ENCODE data around the gene SLC29A1.

The SLC29A1 gene

GRCh38 chr6:44257753-44258324, 34.4 kb downstream of the SLC29A1 start:
- Histone ChIP-seq H3K27me3 (ENCODE audit: control insufficient read depth in 1 of 2, insufficient read depth in 1 of 2, low read length in 2 of 2) (no peaks in the 10 kb centered on the region), H2AK5ac (ENCODE audit: low read length, severe bottlenecking) (no peak overlapping the region), H3K14ac (ENCODE audit: low read length in 2 of 2) (peak overlapping the region in 1 of 2 experiments; percentile 0), H3K9ac (ENCODE audit: low read length) (peak overlapping the region; percentile 79), H2BK15ac (ENCODE audit: low read depth, poor library complexity, severe bottlenecking) (peak overlapping the region; percentile 93), H4K8ac (ENCODE audit: low read length) (peak overlapping the region; percentile 86), H2AFZ (ENCODE audit: low read depth, low read length) (peak overlapping the region; percentile 30), H3K4me2 (ENCODE audit: low read length, poor library complexity, severe bottlenecking) (peak overlapping the region; percentile 40), H3K4me3 (ENCODE audit: insufficient read depth in 1 of 2, low read depth in 1 of 2, low read length in 2 of 2) (peak overlapping the region; percentile 81 to 90), H3K27ac (ENCODE audit: low read length, poor library complexity, severe bottlenecking) (peak overlapping the region; percentile 38), H2BK12ac (ENCODE audit: low read length in 2 of 2) (peak overlapping the region in 1 of 2 experiments; percentile 2), H3K79me1 (replicated peaks; ENCODE audit: low read length, poor library complexity, severe bottlenecking) (peaks cover 23% of the 10 kb centered on the region), H3K9me3 (ENCODE audit: control insufficient read depth, low read length) (no peaks in the 10 kb centered on the region), H3K4me1 (ENCODE audit: control insufficient read depth, insufficient read depth, low read depth, low read length) (peaks cover 32% of the 10 kb centered on the region), H3K36me3 (ENCODE audit: control insufficient read depth in 1 of 2, insufficient read depth in 2 of 2, low read depth in 1 of 2, low read length in 2 of 2) (peaks cover 59% of the 10 kb centered on the region in 2 experiments), H4K91ac (ENCODE audit: low read length) (peak overlapping the region; percentile 64), H3K18ac (ENCODE audit: low read depth in 1 of 2, low read length in 2 of 2) (peak overlapping the region; percentile 34 to 64), H3K23ac (ENCODE audit: low read length in 2 of 2) (peak overlapping the region in 1 of 2 experiments; percentile 78), H3K4ac (ENCODE audit: low read depth in 1 of 2, low read length in 2 of 2) (peak overlapping the region; percentile 0 to 3), H2BK5ac (ENCODE audit: low read depth, low read length, poor library complexity, severe bottlenecking) (no peak overlapping the region), H2BK120ac (ENCODE audit: low read depth, low read length) (peak overlapping the region; percentile 2)
- no peak for DNase-seq
- WGBS = 46% methylated on average over 15 of the region's 15 CpGs

DNA sequence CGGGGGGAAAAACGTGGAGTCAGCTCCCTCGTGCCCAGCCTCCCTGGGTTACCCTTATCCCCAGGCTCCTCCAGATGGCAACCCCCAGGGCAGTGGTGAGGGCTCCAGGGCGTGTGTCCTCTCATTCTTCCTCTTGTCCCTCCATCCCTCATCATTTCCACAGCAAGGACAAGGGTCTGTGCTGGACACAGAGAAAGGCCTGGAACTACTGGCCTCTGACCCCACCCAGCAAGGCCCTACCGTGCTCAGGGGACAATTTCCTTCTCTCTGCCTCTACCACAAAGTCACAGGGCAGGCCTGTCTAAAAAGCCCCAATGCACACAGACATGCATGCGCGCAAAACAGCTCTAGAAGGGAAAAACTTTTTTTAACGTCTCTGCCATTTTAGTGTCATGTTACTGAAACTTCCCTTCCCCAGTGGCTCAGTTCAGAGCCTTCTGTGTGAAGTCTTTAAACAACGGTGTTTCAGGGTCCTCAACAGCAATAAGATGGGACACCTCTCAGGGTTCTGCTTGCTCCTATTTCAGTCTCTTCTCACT, 35.0 kb downstream of the SLC29A1 start:
- peak overlapping the region; percentile 21 for H4K8ac ChIP-seq (ENCODE audit: low read length)
- no peak overlapping the region for H3K14ac ChIP-seq (ENCODE audit: low read length in 2 of 2)
- H3K18ac ChIP-seq (ENCODE audit: low read depth in 1 of 2, low read length in 2 of 2) = no peak overlapping the region
- no peak overlapping the region for H3K27ac ChIP-seq (ENCODE audit: low read length, poor library complexity, severe bottlenecking)
- H2AK5ac ChIP-seq (ENCODE audit: low read length, severe bottlenecking) = no peak overlapping the region
- H3K4me3 ChIP-seq (ENCODE audit: insufficient read depth in 1 of 2, low read depth in 1 of 2, low read length in 2 of 2) = no peak overlapping the region
- WGBS = 85% methylated on average over 9 of the region's 9 CpGs
- no peak overlapping the region for H3K4ac ChIP-seq (ENCODE audit: low read depth in 1 of 2, low read length in 2 of 2)
- no peak overlapping the region for H3K23ac ChIP-seq (ENCODE audit: low read length in 2 of 2)
- peak overlapping the region; percentile 64 for H4K91ac ChIP-seq (ENCODE audit: low read length)
- H3K4me2 ChIP-seq (ENCODE audit: low read length, poor library complexity, severe bottlenecking) = no peak overlapping the region
- H3K9me3 ChIP-seq (ENCODE audit: control insufficient read depth, low read length) = no peaks in the 10 kb centered on the region
- no peak overlapping the region for H2BK120ac ChIP-seq (ENCODE audit: low read depth, low read length)
- DNase-seq = no peak
- H3K36me3 ChIP-seq (ENCODE audit: control insufficient read depth in 1 of 2, insufficient read depth in 2 of 2, low read depth in 1 of 2, low read length in 2 of 2) = peaks cover 53% of the 10 kb centered on the region in 2 experiments
- H3K79me1 ChIP-seq (replicated peaks; ENCODE audit: low read length, poor library complexity, severe bottlenecking) = peaks cover 23% of the 10 kb centered on the region
- peaks cover 38% of the 10 kb centered on the region for H3K4me1 ChIP-seq (ENCODE audit: control insufficient read depth, insufficient read depth, low read depth, low read length)
- no peak overlapping the region for H2BK12ac ChIP-seq (ENCODE audit: low read length in 2 of 2)
- no peak overlapping the region for H3K9ac ChIP-seq (ENCODE audit: low read length)
- no peak overlapping the region for H2AFZ ChIP-seq (ENCODE audit: low read depth, low read length)
- H2BK5ac ChIP-seq (ENCODE audit: low read depth, low read length, poor library complexity, severe bottlenecking) = no peak overlapping the region
- no peaks in the 10 kb centered on the region for H3K27me3 ChIP-seq (ENCODE audit: control insufficient read depth in 1 of 2, insufficient read depth in 1 of 2, low read length in 2 of 2)
- no peak overlapping the region for H2BK15ac ChIP-seq (ENCODE audit: low read depth, poor library complexity, severe bottlenecking)

GRCh38 chr6:44258921-44259320, 35.5 kb downstream of the SLC29A1 start:
- H2BK5ac ChIP-seq (ENCODE audit: low read depth, low read length, poor library complexity, severe bottlenecking) = no peak overlapping the region
- no peak overlapping the region for H3K27ac ChIP-seq (ENCODE audit: low read length, poor library complexity, severe bottlenecking)
- H2AK5ac ChIP-seq (ENCODE audit: low read length, severe bottlenecking) = no peak overlapping the region
- H3K14ac ChIP-seq (ENCODE audit: low read length in 2 of 2) = no peak overlapping the region
- no peak overlapping the region for H3K18ac ChIP-seq (ENCODE audit: low read depth in 1 of 2, low read length in 2 of 2)
- no peak for DNase-seq
- H3K4ac ChIP-seq (ENCODE audit: low read depth in 1 of 2, low read length in 2 of 2) = no peak overlapping the region
- no peak overlapping the region for H2BK12ac ChIP-seq (ENCODE audit: low read length in 2 of 2)
- H2BK15ac ChIP-seq (ENCODE audit: low read depth, poor library complexity, severe bottlenecking) = no peak overlapping the region
- peaks cover 27% of the 10 kb centered on the region for H3K79me1 ChIP-seq (replicated peaks; ENCODE audit: low read length, poor library complexity, severe bottlenecking)
- H3K4me1 ChIP-seq (ENCODE audit: control insufficient read depth, insufficient read depth, low read depth, low read length) = peaks cover 43% of the 10 kb centered on the region
- H2AFZ ChIP-seq (ENCODE audit: low read depth, low read length) = no peak overlapping the region
- no peak overlapping the region for H3K23ac ChIP-seq (ENCODE audit: low read length in 2 of 2)
- H4K8ac ChIP-seq (ENCODE audit: low read length) = no peak overlapping the region
- H2BK120ac ChIP-seq (ENCODE audit: low read depth, low read length) = no peak overlapping the region
- H3K4me2 ChIP-seq (ENCODE audit: low read length, poor library complexity, severe bottlenecking) = no peak overlapping the region
- no peak overlapping the region for H3K4me3 ChIP-seq (ENCODE audit: insufficient read depth in 1 of 2, low read depth in 1 of 2, low read length in 2 of 2)
- 97% methylated on average over 3 of the region's 3 CpGs for WGBS
- no peak overlapping the region for H3K9ac ChIP-seq (ENCODE audit: low read length)
- no peaks in the 10 kb centered on the region for H3K9me3 ChIP-seq (ENCODE audit: control insufficient read depth, low read length)
- peaks cover 48 to 51% of the 10 kb centered on the region in 2 experiments for H3K36me3 ChIP-seq (ENCODE audit: control insufficient read depth in 1 of 2, insufficient read depth in 2 of 2, low read depth in 1 of 2, low read length in 2 of 2)
- no peaks in the 10 kb centered on the region for H3K27me3 ChIP-seq (ENCODE audit: control insufficient read depth in 1 of 2, insufficient read depth in 1 of 2, low read length in 2 of 2)
- no peak overlapping the region for H4K91ac ChIP-seq (ENCODE audit: low read length)

DNA sequence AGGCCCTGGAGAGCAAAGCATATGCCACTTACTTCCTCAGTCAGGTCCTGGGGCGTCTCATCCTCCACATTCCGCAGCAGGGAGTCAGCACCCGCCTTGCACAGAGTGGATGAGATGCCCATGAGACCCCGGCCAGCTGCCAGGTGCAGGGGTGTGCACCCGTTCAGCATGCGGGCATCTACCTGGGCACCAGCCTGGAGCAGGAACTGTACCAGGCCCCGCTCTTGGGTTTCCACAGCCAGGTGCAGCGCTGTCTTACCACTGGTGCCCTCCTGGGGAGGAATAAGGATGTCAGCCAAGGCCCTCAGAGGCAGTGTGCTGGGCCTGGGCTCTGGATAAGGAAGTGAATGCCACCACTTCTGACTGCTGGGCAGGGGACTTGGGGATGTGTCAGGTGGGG, 36.6 kb downstream of the SLC29A1 start:
- H2BK15ac ChIP-seq (ENCODE audit: low read depth, poor library complexity, severe bottlenecking) = no peak overlapping the region

More for the DNA sequence above, 36.6 kb downstream of the SLC29A1 start:
- Histone ChIP-seq H3K27me3 (ENCODE audit: control insufficient read depth in 1 of 2, insufficient read depth in 1 of 2, low read length in 2 of 2) (no peaks in the 10 kb centered on the region), H3K9me3 (ENCODE audit: control insufficient read depth, low read length) (no peaks in the 10 kb centered on the region), H4K8ac (ENCODE audit: low read length) (no peak overlapping the region), H3K9ac (ENCODE audit: low read length) (no peak overlapping the region), H3K18ac (ENCODE audit: low read depth in 1 of 2, low read length in 2 of 2) (no peak overlapping the region), H3K4me2 (ENCODE audit: low read length, poor library complexity, severe bottlenecking) (no peak overlapping the region), H2AK5ac (ENCODE audit: low read length, severe bottlenecking) (no peak overlapping the region), H3K27ac (ENCODE audit: low read length, poor library complexity, severe bottlenecking) (no peak overlapping the region), H3K23ac (ENCODE audit: low read length in 2 of 2) (no peak overlapping the region), H4K91ac (ENCODE audit: low read length) (no peak overlapping the region), H2BK12ac (ENCODE audit: low read length in 2 of 2) (no peak overlapping the region), H3K14ac (ENCODE audit: low read length in 2 of 2) (no peak overlapping the region), H3K79me1 (replicated peaks; ENCODE audit: low read length, poor library complexity, severe bottlenecking) (peaks cover 27% of the 10 kb centered on the region), H3K36me3 (ENCODE audit: control insufficient read depth in 1 of 2, insufficient read depth in 2 of 2, low read depth in 1 of 2, low read length in 2 of 2) (peaks cover 37 to 41% of the 10 kb centered on the region in 2 experiments), H3K4ac (ENCODE audit: low read depth in 1 of 2, low read length in 2 of 2) (no peak overlapping the region), H3K4me1 (ENCODE audit: control insufficient read depth, insufficient read depth, low read depth, low read length) (peaks cover 43% of the 10 kb centered on the region), H2BK120ac (ENCODE audit: low read depth, low read length) (no peak overlapping the region), H2BK5ac (ENCODE audit: low read depth, low read length, poor library complexity, severe bottlenecking) (no peak overlapping the region), H2AFZ (ENCODE audit: low read depth, low read length) (no peak overlapping the region), H3K4me3 (ENCODE audit: insufficient read depth in 1 of 2, low read depth in 1 of 2, low read length in 2 of 2) (no peak overlapping the region)
- 97% methylated on average over 8 of the region's 8 CpGs for WGBS
- no peak for DNase-seq
